SK-N-SH (cell line): ENCODE results near the gene TOLLIP. TPM values are rescaled to one million over a fixed set of nuclear protein-coding genes. Genes with fewer than 3 reads are reported as not detected.

Source experiments
- CTCF ChIA-PET: fragments of 300-600, 350-600 bp; formaldehyde crosslinking; extraction: SDS; loops from one replicate; lab custom pipeline; 2021; lab: Yijun Ruan, JAX
- POLR2A ChIA-PET: fragments of 350-600 bp; sonication (Branson Sonifier 250); formaldehyde crosslinking; extraction: SDS; loops from one replicate; lab custom pipeline; 2020; ENCODE audit warnings: antibody characterized with exemption, inconsistent platforms; lab: Yijun Ruan, JAX
- DNase-seq: peaks from one replicate; pipeline ENCODE4 v3.0.0; 2012
- H2AFZ ChIP-seq: fragments of 200-600 bp; sonication (generic); 2 replicates; pipeline ENCODE4 v1.8.1; 2016; ENCODE audit warnings: antibody characterized with exemption, mild to moderate bottlenecking, low read depth
- H3F3A ChIP-seq: fragments of 200-600 bp; sonication (generic); replicated peaks from 2 replicates; pipeline ENCODE3; 2016; ENCODE audit warnings: antibody characterized with exemption, mild to moderate bottlenecking; ENCODE audit not compliant: insufficient read depth
- H3K27ac ChIP-seq, 2 experiments: fragments of 200-500 bp in 1 of 2; fragments of 200-600 bp in 1 of 2; sonication (Bioruptor generic) in 1 of 2; sonication (generic), shearing (Covaris generic) in 1 of 2; 2 replicates each; pipeline versions ENCODE4 v1.5.1 to v1.6.1; 2014 to 2016; ENCODE audit warnings: low read depth in 2 of 2, inconsistent platforms in 1 of 2, low read length in 1 of 2, mild to moderate bottlenecking in 1 of 2, mixed read lengths in 1 of 2
- H3K27me3 ChIP-seq: fragments of 200-600 bp; sonication (generic), shearing (Covaris generic); 2 replicates; pipeline ENCODE4 v1.6.1; 2016; ENCODE audit warnings: mixed run types; ENCODE audit not compliant: insufficient read depth
- H3K36me3 ChIP-seq, 2 experiments: fragments of 200-500 bp in 1 of 2; fragments of 200-600 bp in 1 of 2; sonication (Bioruptor generic) in 1 of 2; sonication (generic) in 1 of 2; replicated peaks in 1 of 2; 2 replicates each; pipeline versions ENCODE3 to v1.5.1; 2014 to 2016; ENCODE audit warnings: low read length in 1 of 2, mild to moderate bottlenecking in 1 of 2; ENCODE audit not compliant: insufficient read depth in 2 of 2, control insufficient read depth in 1 of 2
- H3K4me1 ChIP-seq, 2 experiments: fragments of 200-500 bp in 1 of 2; fragments of 200-600 bp in 1 of 2; sonication (Bioruptor generic) in 1 of 2; sonication (generic), shearing (Covaris generic) in 1 of 2; 2 replicates each; pipeline versions ENCODE4 v1.5.1 to v1.6.1; 2014 to 2016; ENCODE audit warnings: low read depth in 1 of 2, low read length in 1 of 2, mixed run types in 1 of 2; ENCODE audit not compliant: insufficient read depth in 2 of 2, control insufficient read depth in 1 of 2
- H3K4me2 ChIP-seq: fragments of 200-600 bp; sonication (generic), shearing (Covaris generic); 2 replicates; pipeline ENCODE4 v1.6.1; 2017; ENCODE audit warnings: mixed run types
- H3K4me3 ChIP-seq, 2 experiments: fragments of 200-500 bp in 1 of 2; fragments of 200-600 bp in 1 of 2; sonication (Bioruptor generic) in 1 of 2; sonication (generic), shearing (Covaris generic) in 1 of 2; 2 replicates each; pipeline versions ENCODE4 v1.5.1 to v1.8.1; 2014 to 2016; ENCODE audit warnings: low read depth in 2 of 2, inconsistent platforms in 1 of 2, low read length in 1 of 2, mild to moderate bottlenecking in 1 of 2, mixed read lengths in 1 of 2, moderate library complexity in 1 of 2
- H3K79me2 ChIP-seq: fragments of 200-600 bp; sonication (generic); 2 replicates; pipeline ENCODE4 v1.8.1; 2017; ENCODE audit warnings: mild to moderate bottlenecking; ENCODE audit not compliant: insufficient read depth
- H3K9ac ChIP-seq: fragments of 200-600 bp; sonication (generic); 2 replicates; pipeline ENCODE4 v1.6.1; 2017; ENCODE audit warnings: mixed run types
- H3K9me2 ChIP-seq: fragments of 200-600 bp; sonication (generic); 2 replicates; pipeline ENCODE4 v1.6.1; 2017; ENCODE audit warnings: mixed run types
- H3K9me3 ChIP-seq: fragments of 200-600 bp; sonication (generic); 2 replicates; pipeline ENCODE4 v1.6.1; 2017; ENCODE audit warnings: mixed run types, mild to moderate bottlenecking, moderate library complexity
- H4K20me1 ChIP-seq: fragments of 200-600 bp; sonication (generic); 2 replicates; pipeline ENCODE4 v1.6.1; 2017; ENCODE audit warnings: mild to moderate bottlenecking, mixed run types; ENCODE audit not compliant: insufficient read depth
- CHD2 ChIP-seq: fragments of 150-350 bp; IDR thresholded peaks from 2 replicates; pipeline ENCODE4 v1.6.1; 2018; ENCODE audit warnings: low read length; ENCODE audit not compliant: partially characterized antibody
- ELF1 ChIP-seq: IDR thresholded peaks from 2 replicates; pipeline ENCODE4 v1.4.0; 2012
- EP300 ChIP-seq, 2 experiments: IDR thresholded peaks; 2 replicates each; pipeline versions ENCODE4 v1.4.0 to v1.6.1; 2012; ENCODE audit warnings: borderline replicate concordance in 1 of 2, low read depth in 1 of 2, low read length in 1 of 2
- FOSL2 ChIP-seq: IDR thresholded peaks from 2 replicates; pipeline ENCODE4 v1.4.0; 2012; ENCODE audit warnings: low read depth, mild to moderate bottlenecking, moderate library complexity, borderline replicate concordance
- FOXJ3 ChIP-seq: sonication (generic); formaldehyde crosslinking; IDR thresholded peaks from 2 replicates; pipeline ENCODE4 v1.5.1; 2020; ENCODE audit warnings: mild to moderate bottlenecking, missing genetic modification reagents
- FOXM1 ChIP-seq: IDR thresholded peaks from 2 replicates; pipeline ENCODE4 v1.4.0; 2012; ENCODE audit warnings: low read depth, mild to moderate bottlenecking
- GATA2 ChIP-seq: sonication (generic); formaldehyde crosslinking; IDR thresholded peaks from 2 replicates; pipeline ENCODE4 v1.5.0; 2020; ENCODE audit warnings: mild to moderate bottlenecking, missing genetic modification reagents
- MXI1 ChIP-seq: IDR thresholded peaks from 2 replicates; pipeline ENCODE4 v1.6.1; 2012; ENCODE audit warnings: mild to moderate bottlenecking, low read depth, low read length, improper control_type of control experiment
- RAD21 ChIP-seq: IDR thresholded peaks from 2 replicates; pipeline ENCODE4 v1.6.1; 2012; ENCODE audit warnings: mild to moderate bottlenecking, low read length
- RCOR1 ChIP-seq: fragments of 150-350 bp; IDR thresholded peaks from 2 replicates; pipeline ENCODE4 v1.6.1; 2017; ENCODE audit warnings: antibody characterized with exemption, low read length
- RFX5 ChIP-seq: IDR thresholded peaks from 2 replicates; pipeline ENCODE4 v1.6.1; 2012; ENCODE audit warnings: mild to moderate bottlenecking, improper control_type of control experiment, low read length
- RXRA ChIP-seq: IDR thresholded peaks from 2 replicates; pipeline ENCODE4 v1.4.0; 2012; ENCODE audit warnings: low read depth, mild to moderate bottlenecking, borderline replicate concordance
- SMC3 ChIP-seq: IDR thresholded peaks from 2 replicates; pipeline ENCODE4 v1.6.1; 2012; ENCODE audit warnings: low read depth, low read length, improper control_type of control experiment
- TCF12 ChIP-seq: IDR thresholded peaks from 2 replicates; pipeline ENCODE4 v1.4.0; 2012
- TEAD4 ChIP-seq: IDR thresholded peaks from 2 replicates; pipeline ENCODE4 v1.4.0; 2012; ENCODE audit warnings: mild to moderate bottlenecking, borderline replicate concordance; ENCODE audit not compliant: insufficient read depth
- WGBS: methylation state at CpG from one replicate; pipeline ENCODE4 v1.1.6; 2017; ENCODE audit warnings: low lambda C conversion rate; 5-methylcytosine and 5-hydroxymethylcytosine counted together
- polyA plus RNA-seq, 3 experiments: library from polyadenylated mRNA; depleted of rRNA; stranded (reverse); fragments of >200 nt; gene quantifications; 2 replicates each; pipeline ENCODE4 v1.2.3, GENCODE V29; 2012
- TF ChIP-seq, protein P1 (sequence below): fragments of 200-600 bp; sonication (generic); IDR thresholded peaks from 2 replicates; pipeline ENCODE4 v1.6.1; 2017; ENCODE audit warnings: antibody characterized with exemption, mild to moderate bottlenecking, moderate library complexity
- TF ChIP-seq, protein P2 (sequence below): IDR thresholded peaks from 2 replicates; pipeline ENCODE4; 2012
- TF ChIP-seq, protein P3 (sequence below): fragments of 150-350 bp; IDR thresholded peaks from 2 replicates; pipeline ENCODE4 v1.6.1; 2016; ENCODE audit warnings: mild to moderate bottlenecking, low read depth, low read length
- TF ChIP-seq, protein P4 (sequence below): IDR thresholded peaks from 2 replicates; pipeline ENCODE4 v1.4.0; 2012; ENCODE audit warnings: low read depth, borderline replicate concordance
- TF ChIP-seq, protein P5 (sequence below): fragments of 150-350 bp; IDR thresholded peaks from 2 replicates; pipeline ENCODE4 v1.6.1; 2017; ENCODE audit warnings: antibody characterized with exemption, low read length, low read depth, borderline replicate concordance

Gene TOLLIP
- polyA plus RNA-seq, 1 of the 3 experiments (the other 2 are of a cell fraction), result 55.4 TPM

DNA sequence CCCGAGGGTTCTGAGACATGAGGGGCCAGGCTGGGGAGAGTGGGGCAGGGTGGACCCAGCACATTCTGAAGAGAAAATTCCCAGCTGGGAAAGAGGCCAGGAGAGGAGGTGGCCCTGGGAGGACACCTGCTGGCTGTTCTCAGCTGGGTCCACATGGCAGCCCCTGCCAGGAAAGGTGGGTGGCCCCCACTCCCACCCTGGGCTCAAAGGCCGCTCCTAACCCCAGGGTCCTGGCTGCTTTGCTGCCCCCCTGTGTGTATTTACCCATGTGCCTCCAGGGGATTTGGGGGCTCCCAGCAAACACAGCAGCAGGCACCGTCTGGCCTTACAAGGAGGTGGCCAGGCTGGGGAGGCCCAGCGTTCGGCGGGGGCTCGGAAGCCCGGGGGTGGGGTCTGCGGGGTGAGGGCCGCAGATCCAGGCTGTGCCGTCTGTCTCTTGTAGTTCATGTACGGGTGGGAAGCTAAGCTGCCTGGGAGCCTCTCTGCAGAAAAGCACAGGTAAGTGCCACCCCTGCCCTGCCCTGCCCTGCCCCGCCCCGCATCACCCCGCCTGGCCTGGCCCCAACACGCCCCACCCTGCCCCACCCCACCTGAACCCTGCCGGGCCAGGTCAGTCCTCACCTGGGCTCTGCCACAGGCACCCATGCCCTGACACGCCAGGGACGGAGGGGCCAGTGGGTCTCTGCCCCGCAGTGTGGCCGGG is 75.9 kb downstream of the TOLLIP start:
- POLR2A ChIA-PET, result no interaction called here
- Histone ChIP-seq H3K4me3 (no peak overlapping the region), H4K20me1 (no peaks in the 10 kb centered on the region), H3K9me2 (no peaks in the 10 kb centered on the region), H3K27ac (no peak overlapping the region), H2AFZ (no peak overlapping the region), H3F3A (no peaks in the 10 kb centered on the region), H3K36me3 (no peaks in the 10 kb centered on the region), H3K4me2 (no peak overlapping the region), H3K9me3 (no peaks in the 10 kb centered on the region)
- CTCF ChIA-PET, result interaction anchor here (1.1 to 3.2 kb wide), 2 partner anchors 31 kb away, joined by 3 to 8 read pairs; no protein-coding TSS in a partner anchor
- DNase-seq, result peak; percentile 49
- 68% methylated on average over 6 of the region's 21 CpGs for WGBS
- TF ChIP-seq SMC3, result no peak
- TF ChIP-seq TCF12, result no peak
- no peak for TF ChIP-seq EP300 (IDR thresholded peaks at IDR 0.05; ENCODE audit: borderline replicate concordance in 1 of 2, low read depth in 1 of 2, low read length in 1 of 2)
- TF ChIP-seq, protein P1, sequence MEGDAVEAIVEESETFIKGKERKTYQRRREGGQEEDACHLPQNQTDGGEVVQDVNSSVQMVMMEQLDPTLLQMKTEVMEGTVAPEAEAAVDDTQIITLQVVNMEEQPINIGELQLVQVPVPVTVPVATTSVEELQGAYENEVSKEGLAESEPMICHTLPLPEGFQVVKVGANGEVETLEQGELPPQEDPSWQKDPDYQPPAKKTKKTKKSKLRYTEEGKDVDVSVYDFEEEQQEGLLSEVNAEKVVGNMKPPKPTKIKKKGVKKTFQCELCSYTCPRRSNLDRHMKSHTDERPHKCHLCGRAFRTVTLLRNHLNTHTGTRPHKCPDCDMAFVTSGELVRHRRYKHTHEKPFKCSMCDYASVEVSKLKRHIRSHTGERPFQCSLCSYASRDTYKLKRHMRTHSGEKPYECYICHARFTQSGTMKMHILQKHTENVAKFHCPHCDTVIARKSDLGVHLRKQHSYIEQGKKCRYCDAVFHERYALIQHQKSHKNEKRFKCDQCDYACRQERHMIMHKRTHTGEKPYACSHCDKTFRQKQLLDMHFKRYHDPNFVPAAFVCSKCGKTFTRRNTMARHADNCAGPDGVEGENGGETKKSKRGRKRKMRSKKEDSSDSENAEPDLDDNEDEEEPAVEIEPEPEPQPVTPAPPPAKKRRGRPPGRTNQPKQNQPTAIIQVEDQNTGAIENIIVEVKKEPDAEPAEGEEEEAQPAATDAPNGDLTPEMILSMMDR, result no peak
- no peak for TF ChIP-seq RCOR1
- TF ChIP-seq, protein P2, sequence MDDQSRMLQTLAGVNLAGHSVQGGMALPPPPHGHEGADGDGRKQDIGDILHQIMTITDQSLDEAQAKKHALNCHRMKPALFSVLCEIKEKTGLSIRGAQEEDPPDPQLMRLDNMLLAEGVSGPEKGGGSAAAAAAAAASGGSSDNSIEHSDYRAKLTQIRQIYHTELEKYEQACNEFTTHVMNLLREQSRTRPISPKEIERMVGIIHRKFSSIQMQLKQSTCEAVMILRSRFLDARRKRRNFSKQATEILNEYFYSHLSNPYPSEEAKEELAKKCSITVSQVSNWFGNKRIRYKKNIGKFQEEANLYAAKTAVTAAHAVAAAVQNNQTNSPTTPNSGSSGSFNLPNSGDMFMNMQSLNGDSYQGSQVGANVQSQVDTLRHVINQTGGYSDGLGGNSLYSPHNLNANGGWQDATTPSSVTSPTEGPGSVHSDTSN, result no peak
- TF ChIP-seq ELF1, result no peak
- no peak for TF ChIP-seq FOXM1
- no peak for TF ChIP-seq FOSL2
- TF ChIP-seq RAD21, result no peak
- TF ChIP-seq, protein P3, sequence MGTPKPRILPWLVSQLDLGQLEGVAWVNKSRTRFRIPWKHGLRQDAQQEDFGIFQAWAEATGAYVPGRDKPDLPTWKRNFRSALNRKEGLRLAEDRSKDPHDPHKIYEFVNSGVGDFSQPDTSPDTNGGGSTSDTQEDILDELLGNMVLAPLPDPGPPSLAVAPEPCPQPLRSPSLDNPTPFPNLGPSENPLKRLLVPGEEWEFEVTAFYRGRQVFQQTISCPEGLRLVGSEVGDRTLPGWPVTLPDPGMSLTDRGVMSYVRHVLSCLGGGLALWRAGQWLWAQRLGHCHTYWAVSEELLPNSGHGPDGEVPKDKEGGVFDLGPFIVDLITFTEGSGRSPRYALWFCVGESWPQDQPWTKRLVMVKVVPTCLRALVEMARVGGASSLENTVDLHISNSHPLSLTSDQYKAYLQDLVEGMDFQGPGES, result no peak
- no peak for TF ChIP-seq FOXJ3 (CRISPR knock-in tag)
- TF ChIP-seq, protein P4, sequence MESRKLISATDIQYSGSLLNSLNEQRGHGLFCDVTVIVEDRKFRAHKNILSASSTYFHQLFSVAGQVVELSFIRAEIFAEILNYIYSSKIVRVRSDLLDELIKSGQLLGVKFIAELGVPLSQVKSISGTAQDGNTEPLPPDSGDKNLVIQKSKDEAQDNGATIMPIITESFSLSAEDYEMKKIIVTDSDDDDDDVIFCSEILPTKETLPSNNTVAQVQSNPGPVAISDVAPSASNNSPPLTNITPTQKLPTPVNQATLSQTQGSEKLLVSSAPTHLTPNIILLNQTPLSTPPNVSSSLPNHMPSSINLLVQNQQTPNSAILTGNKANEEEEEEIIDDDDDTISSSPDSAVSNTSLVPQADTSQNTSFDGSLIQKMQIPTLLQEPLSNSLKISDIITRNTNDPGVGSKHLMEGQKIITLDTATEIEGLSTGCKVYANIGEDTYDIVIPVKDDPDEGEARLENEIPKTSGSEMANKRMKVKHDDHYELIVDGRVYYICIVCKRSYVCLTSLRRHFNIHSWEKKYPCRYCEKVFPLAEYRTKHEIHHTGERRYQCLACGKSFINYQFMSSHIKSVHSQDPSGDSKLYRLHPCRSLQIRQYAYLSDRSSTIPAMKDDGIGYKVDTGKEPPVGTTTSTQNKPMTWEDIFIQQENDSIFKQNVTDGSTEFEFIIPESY, result no peak
- TF ChIP-seq CHD2, result no peak
- TF ChIP-seq TEAD4, result no peak
- TF ChIP-seq GATA2 (CRISPR knock-in tag), result no peak
- TF ChIP-seq, protein P5, sequence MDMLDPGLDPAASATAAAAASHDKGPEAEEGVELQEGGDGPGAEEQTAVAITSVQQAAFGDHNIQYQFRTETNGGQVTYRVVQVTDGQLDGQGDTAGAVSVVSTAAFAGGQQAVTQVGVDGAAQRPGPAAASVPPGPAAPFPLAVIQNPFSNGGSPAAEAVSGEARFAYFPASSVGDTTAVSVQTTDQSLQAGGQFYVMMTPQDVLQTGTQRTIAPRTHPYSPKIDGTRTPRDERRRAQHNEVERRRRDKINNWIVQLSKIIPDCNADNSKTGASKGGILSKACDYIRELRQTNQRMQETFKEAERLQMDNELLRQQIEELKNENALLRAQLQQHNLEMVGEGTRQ, result no peak
- TF ChIP-seq RFX5, result no peak
- TF ChIP-seq RXRA, result no peak
- TF ChIP-seq MXI1, result no peak
- TF ChIP-seq, all 33 proteins: peak for 0
- H3K27me3 ChIP-seq, result no peaks in the 10 kb centered on the region
- H3K9ac ChIP-seq, result no peak overlapping the region
- H3K79me2 ChIP-seq, result no peaks in the 10 kb centered on the region
- peaks cover 0 to 2% of the 10 kb centered on the region in 2 experiments; a peak in 1 of 4 replicates for H3K4me1 ChIP-seq
